ENCODE data around the gene PHAX.

PHAX gene

GRCh38 chr5:126624534-126624933 is 23.8 kb downstream of the PHAX start:
- Histone ChIP-seq H2BK12ac (ENCODE audit: low read length in 2 of 2) (no peak overlapping the region), H3K4me3 (ENCODE audit: insufficient read depth in 1 of 2, low read depth in 1 of 2, low read length in 2 of 2) (peak overlapping the region in 1 of 2 experiments; percentile 25), H3K27ac (ENCODE audit: low read length, poor library complexity, severe bottlenecking) (peak overlapping the region; percentile 86), H3K14ac (ENCODE audit: low read length in 2 of 2) (no peak overlapping the region), H3K9ac (ENCODE audit: low read length) (peak overlapping the region; percentile 90), H3K4me1 (ENCODE audit: control insufficient read depth, insufficient read depth, low read depth, low read length) (peaks cover 8% of the 10 kb centered on the region), H2BK5ac (ENCODE audit: low read depth, low read length, poor library complexity, severe bottlenecking) (no peak overlapping the region), H4K91ac (ENCODE audit: low read length) (no peak overlapping the region), H3K9me3 (ENCODE audit: control insufficient read depth, low read length) (no peaks in the 10 kb centered on the region), H2AFZ (ENCODE audit: low read depth, low read length) (no peak overlapping the region), H3K23ac (ENCODE audit: low read length in 2 of 2) (no peak overlapping the region), H3K18ac (ENCODE audit: low read depth in 1 of 2, low read length in 2 of 2) (no peak overlapping the region), H3K4ac (ENCODE audit: low read depth in 1 of 2, low read length in 2 of 2) (no peak overlapping the region), H4K8ac (ENCODE audit: low read length) (no peak overlapping the region), H3K36me3 (ENCODE audit: control insufficient read depth in 1 of 2, insufficient read depth in 2 of 2, low read depth in 1 of 2, low read length in 2 of 2) (peaks cover 20 to 53% of the 10 kb centered on the region in 2 experiments), H2BK15ac (ENCODE audit: low read depth, poor library complexity, severe bottlenecking) (no peak overlapping the region), H2AK5ac (ENCODE audit: low read length, severe bottlenecking) (no peak overlapping the region), H3K79me1 (replicated peaks; ENCODE audit: low read length, poor library complexity, severe bottlenecking) (peaks cover 10% of the 10 kb centered on the region), H2BK120ac (ENCODE audit: low read depth, low read length) (no peak overlapping the region), H3K4me2 (ENCODE audit: low read length, poor library complexity, severe bottlenecking) (no peak overlapping the region), H3K27me3 (ENCODE audit: control insufficient read depth in 1 of 2, insufficient read depth in 1 of 2, low read length in 2 of 2) (no peaks in the 10 kb centered on the region)
- 0% methylated on average over 2 of the region's 4 CpGs for WGBS
- peak; percentile 93 for DNase-seq

- H4K8ac ChIP-seq (ENCODE audit: low read length): no peak overlapping the region
- H2BK12ac ChIP-seq (ENCODE audit: low read length in 2 of 2): no peak overlapping the region
- H2AK5ac ChIP-seq (ENCODE audit: low read length, severe bottlenecking): no peak overlapping the region
- H3K4me2 ChIP-seq (ENCODE audit: low read length, poor library complexity, severe bottlenecking): no peak overlapping the region
- H3K4me3 ChIP-seq (ENCODE audit: insufficient read depth in 1 of 2, low read depth in 1 of 2, low read length in 2 of 2): no peak overlapping the region
- H3K4me1 ChIP-seq (ENCODE audit: control insufficient read depth, insufficient read depth, low read depth, low read length): peaks cover 9% of the 10 kb centered on the region
- H3K9me3 ChIP-seq (ENCODE audit: control insufficient read depth, low read length): no peaks in the 10 kb centered on the region
- no peak overlapping the region for H3K23ac ChIP-seq (ENCODE audit: low read length in 2 of 2)
- WGBS: 97% methylated on average over 11 of the region's 11 CpGs
- H3K27ac ChIP-seq (ENCODE audit: low read length, poor library complexity, severe bottlenecking): no peak overlapping the region
- no peak overlapping the region for H3K14ac ChIP-seq (ENCODE audit: low read length in 2 of 2)
- H2BK120ac ChIP-seq (ENCODE audit: low read depth, low read length): no peak overlapping the region
- H4K91ac ChIP-seq (ENCODE audit: low read length): no peak overlapping the region
- no peak overlapping the region for H3K18ac ChIP-seq (ENCODE audit: low read depth in 1 of 2, low read length in 2 of 2)
- H2BK15ac ChIP-seq (ENCODE audit: low read depth, poor library complexity, severe bottlenecking): no peak overlapping the region
- DNase-seq: no peak
- no peaks in the 10 kb centered on the region for H3K27me3 ChIP-seq (ENCODE audit: control insufficient read depth in 1 of 2, insufficient read depth in 1 of 2, low read length in 2 of 2)
- H2BK5ac ChIP-seq (ENCODE audit: low read depth, low read length, poor library complexity, severe bottlenecking): no peak overlapping the region
- H3K9ac ChIP-seq (ENCODE audit: low read length): no peak overlapping the region
- no peak overlapping the region for H3K4ac ChIP-seq (ENCODE audit: low read depth in 1 of 2, low read length in 2 of 2)
- peaks cover 6% of the 10 kb centered on the region for H3K79me1 ChIP-seq (replicated peaks; ENCODE audit: low read length, poor library complexity, severe bottlenecking)
- H3K36me3 ChIP-seq (ENCODE audit: control insufficient read depth in 1 of 2, insufficient read depth in 2 of 2, low read depth in 1 of 2, low read length in 2 of 2): peaks cover 12 to 33% of the 10 kb centered on the region in 2 experiments
- no peak overlapping the region for H2AFZ ChIP-seq (ENCODE audit: low read depth, low read length)
These were observed 27.4 kb downstream of the PHAX start for GRCh38 chr5:126628102-126628501.

- 81% methylated on average over 2 of the region's 3 CpGs for WGBS
- no peak overlapping the region for H2AFZ ChIP-seq (ENCODE audit: low read depth, low read length)
These were observed 31.2 kb downstream of the PHAX start for GRCh38 chr5:126631920-126632319.

GRCh38 chr5:126633552-126633951 is 32.8 kb downstream of the PHAX start:
- 93% methylated on average over 4 of the region's 4 CpGs for WGBS

More at GRCh38 chr5:126631920-126632319, 31.2 kb downstream of the PHAX start:
- DNase-seq: no peak
- Histone ChIP-seq H2BK5ac (ENCODE audit: low read depth, low read length, poor library complexity, severe bottlenecking) (no peak overlapping the region), H3K4ac (ENCODE audit: low read depth in 1 of 2, low read length in 2 of 2) (no peak overlapping the region), H2BK120ac (ENCODE audit: low read depth, low read length) (no peak overlapping the region), H4K91ac (ENCODE audit: low read length) (no peak overlapping the region), H3K79me1 (replicated peaks; ENCODE audit: low read length, poor library complexity, severe bottlenecking) (peaks cover 2% of the 10 kb centered on the region), H2BK15ac (ENCODE audit: low read depth, poor library complexity, severe bottlenecking) (no peak overlapping the region), H3K27me3 (ENCODE audit: control insufficient read depth in 1 of 2, insufficient read depth in 1 of 2, low read length in 2 of 2) (no peaks in the 10 kb centered on the region), H4K8ac (ENCODE audit: low read length) (no peak overlapping the region), H3K23ac (ENCODE audit: low read length in 2 of 2) (no peak overlapping the region), H3K9me3 (ENCODE audit: control insufficient read depth, low read length) (no peaks in the 10 kb centered on the region), H3K27ac (ENCODE audit: low read length, poor library complexity, severe bottlenecking) (no peak overlapping the region), H3K4me3 (ENCODE audit: insufficient read depth in 1 of 2, low read depth in 1 of 2, low read length in 2 of 2) (no peak overlapping the region), H2AK5ac (ENCODE audit: low read length, severe bottlenecking) (no peak overlapping the region), H3K4me2 (ENCODE audit: low read length, poor library complexity, severe bottlenecking) (no peak overlapping the region), H3K14ac (ENCODE audit: low read length in 2 of 2) (no peak overlapping the region), H3K4me1 (ENCODE audit: control insufficient read depth, insufficient read depth, low read depth, low read length) (peaks cover 4% of the 10 kb centered on the region), H3K9ac (ENCODE audit: low read length) (no peak overlapping the region), H2BK12ac (ENCODE audit: low read length in 2 of 2) (no peak overlapping the region), H3K18ac (ENCODE audit: low read depth in 1 of 2, low read length in 2 of 2) (no peak overlapping the region), H3K36me3 (ENCODE audit: control insufficient read depth in 1 of 2, insufficient read depth in 2 of 2, low read depth in 1 of 2, low read length in 2 of 2) (peaks cover 5 to 15% of the 10 kb centered on the region in 2 experiments)

More at GRCh38 chr5:126633552-126633951, 32.8 kb downstream of the PHAX start:
- Histone ChIP-seq H3K18ac (ENCODE audit: low read depth in 1 of 2, low read length in 2 of 2) (no peak overlapping the region), H3K79me1 (replicated peaks; ENCODE audit: low read length, poor library complexity, severe bottlenecking) (no peaks in the 10 kb centered on the region), H3K23ac (ENCODE audit: low read length in 2 of 2) (no peak overlapping the region), H2BK5ac (ENCODE audit: low read depth, low read length, poor library complexity, severe bottlenecking) (no peak overlapping the region), H3K27ac (ENCODE audit: low read length, poor library complexity, severe bottlenecking) (no peak overlapping the region), H2AFZ (ENCODE audit: low read depth, low read length) (no peak overlapping the region), H2BK12ac (ENCODE audit: low read length in 2 of 2) (no peak overlapping the region), H2BK15ac (ENCODE audit: low read depth, poor library complexity, severe bottlenecking) (no peak overlapping the region), H4K91ac (ENCODE audit: low read length) (no peak overlapping the region), H2BK120ac (ENCODE audit: low read depth, low read length) (no peak overlapping the region), H3K9me3 (ENCODE audit: control insufficient read depth, low read length) (no peaks in the 10 kb centered on the region), H4K8ac (ENCODE audit: low read length) (no peak overlapping the region), H3K14ac (ENCODE audit: low read length in 2 of 2) (no peak overlapping the region), H3K27me3 (ENCODE audit: control insufficient read depth in 1 of 2, insufficient read depth in 1 of 2, low read length in 2 of 2) (no peaks in the 10 kb centered on the region), H3K36me3 (ENCODE audit: control insufficient read depth in 1 of 2, insufficient read depth in 2 of 2, low read depth in 1 of 2, low read length in 2 of 2) (peaks cover 0 to 9% of the 10 kb centered on the region in 2 experiments), H3K4me3 (ENCODE audit: insufficient read depth in 1 of 2, low read depth in 1 of 2, low read length in 2 of 2) (no peak overlapping the region), H3K4me1 (ENCODE audit: control insufficient read depth, insufficient read depth, low read depth, low read length) (peaks cover 2% of the 10 kb centered on the region), H3K9ac (ENCODE audit: low read length) (no peak overlapping the region), H2AK5ac (ENCODE audit: low read length, severe bottlenecking) (no peak overlapping the region), H3K4me2 (ENCODE audit: low read length, poor library complexity, severe bottlenecking) (no peak overlapping the region), H3K4ac (ENCODE audit: low read depth in 1 of 2, low read length in 2 of 2) (no peak overlapping the region)
- DNase-seq: no peak
